Lower lobe of right lung (tissue), 2 donors: Measurements from ENCODE around the gene ANKRD44. TPM values are rescaled to one million over a fixed set of nuclear protein-coding genes. Genes with fewer than 3 reads are reported as not detected.

ENCODE experiments used
- ATAC-seq, 2 donors: fragments of 200-7000 bp; cut with Tn5 transposase; one replicate each; pipeline ENCODE4 v1.9.1; 2020 to 2022; ENCODE audit warnings: mild to moderate bottlenecking in 2 of 2, moderate library complexity in 2 of 2
- DNase-seq: peaks from one replicate; pipeline ENCODE4 v3.0.0-alpha.2; 2020
- H3K27ac ChIP-seq: fragments of 200-600 bp; one replicate; pipeline ENCODE4 v1.8.0; 2022
- H3K27me3 ChIP-seq: fragments of 200-600 bp; one replicate; pipeline ENCODE4 v1.8.0; 2022; ENCODE audit warnings: low read depth
- H3K36me3 ChIP-seq: fragments of 200-600 bp; one replicate; pipeline ENCODE4 v1.8.0; 2022; ENCODE audit warnings: mild to moderate bottlenecking
- H3K4me1 ChIP-seq: fragments of 200-600 bp; one replicate; pipeline ENCODE4 v1.8.0; 2022
- H3K4me3 ChIP-seq: fragments of 200-600 bp; one replicate; pipeline ENCODE4 v1.8.0; 2022; ENCODE audit warnings: mild to moderate bottlenecking
- H3K9me3 ChIP-seq: fragments of 200-600 bp; one replicate; pipeline ENCODE4 v1.8.0; 2022
- intact Hi-C: fragments of 100-400 bp; cut with DNase I; formaldehyde crosslinking; loops from one replicate; pipeline ENCODE4 v1.11.0; 2022
- total RNA-seq: library from RNA; stranded (reverse); fragmentation: NEBNext Ultra II Directional; extraction: Animal tissue kit (Norgen Biotek cat#: 25700); gene quantifications from one replicate; pipeline ENCODE4 v1.2.1, GENCODE V29; 2021
- TF ChIP-seq, protein P1 (sequence below): fragments of 200-600 bp; IDR thresholded peaks from one replicate; pipeline ENCODE4 v1.8.0; 2022; ENCODE audit warnings: antibody characterized with exemption, mild to moderate bottlenecking
- donor health status: DM: no; HTN: yes; CAD: no; lungs with severe emphysema.

The ANKRD44 gene
- total RNA-seq, 1 donor from 2014 or later = 58.7 TPM

DNA sequence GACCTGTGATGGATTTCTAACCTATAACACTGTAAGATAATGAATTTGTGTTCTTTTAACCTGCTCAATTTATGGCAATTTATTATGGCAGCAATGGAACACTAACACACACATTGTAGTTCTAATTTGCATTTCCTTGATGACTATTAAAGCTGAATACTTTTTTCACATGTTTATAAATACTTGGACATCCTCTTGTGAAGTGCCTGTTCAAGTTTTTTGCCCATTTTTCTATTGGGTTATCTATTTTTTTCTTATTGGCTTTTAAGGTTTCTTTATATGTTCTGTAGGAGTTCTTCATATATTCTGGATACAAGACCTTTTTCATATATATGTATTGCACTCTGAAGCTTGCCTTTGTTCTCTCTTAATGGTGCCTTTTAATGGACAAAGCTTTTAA, 255.5 kb downstream of the ANKRD44 start:
- Histone ChIP-seq H3K4me1 (no peaks in the 10 kb centered on the region), H3K9me3 (peaks cover 12% of the 10 kb centered on the region), H3K27me3 (no peaks in the 10 kb centered on the region), H3K27ac (no peak overlapping the region), H3K4me3 (no peak overlapping the region), H3K36me3 (peaks cover 19% of the 10 kb centered on the region)
- no peak for DNase-seq
- ATAC-seq = no peak
- intact Hi-C loops = no loop called here
- TF ChIP-seq, protein P1, sequence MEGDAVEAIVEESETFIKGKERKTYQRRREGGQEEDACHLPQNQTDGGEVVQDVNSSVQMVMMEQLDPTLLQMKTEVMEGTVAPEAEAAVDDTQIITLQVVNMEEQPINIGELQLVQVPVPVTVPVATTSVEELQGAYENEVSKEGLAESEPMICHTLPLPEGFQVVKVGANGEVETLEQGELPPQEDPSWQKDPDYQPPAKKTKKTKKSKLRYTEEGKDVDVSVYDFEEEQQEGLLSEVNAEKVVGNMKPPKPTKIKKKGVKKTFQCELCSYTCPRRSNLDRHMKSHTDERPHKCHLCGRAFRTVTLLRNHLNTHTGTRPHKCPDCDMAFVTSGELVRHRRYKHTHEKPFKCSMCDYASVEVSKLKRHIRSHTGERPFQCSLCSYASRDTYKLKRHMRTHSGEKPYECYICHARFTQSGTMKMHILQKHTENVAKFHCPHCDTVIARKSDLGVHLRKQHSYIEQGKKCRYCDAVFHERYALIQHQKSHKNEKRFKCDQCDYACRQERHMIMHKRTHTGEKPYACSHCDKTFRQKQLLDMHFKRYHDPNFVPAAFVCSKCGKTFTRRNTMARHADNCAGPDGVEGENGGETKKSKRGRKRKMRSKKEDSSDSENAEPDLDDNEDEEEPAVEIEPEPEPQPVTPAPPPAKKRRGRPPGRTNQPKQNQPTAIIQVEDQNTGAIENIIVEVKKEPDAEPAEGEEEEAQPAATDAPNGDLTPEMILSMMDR = no peak

DNA sequence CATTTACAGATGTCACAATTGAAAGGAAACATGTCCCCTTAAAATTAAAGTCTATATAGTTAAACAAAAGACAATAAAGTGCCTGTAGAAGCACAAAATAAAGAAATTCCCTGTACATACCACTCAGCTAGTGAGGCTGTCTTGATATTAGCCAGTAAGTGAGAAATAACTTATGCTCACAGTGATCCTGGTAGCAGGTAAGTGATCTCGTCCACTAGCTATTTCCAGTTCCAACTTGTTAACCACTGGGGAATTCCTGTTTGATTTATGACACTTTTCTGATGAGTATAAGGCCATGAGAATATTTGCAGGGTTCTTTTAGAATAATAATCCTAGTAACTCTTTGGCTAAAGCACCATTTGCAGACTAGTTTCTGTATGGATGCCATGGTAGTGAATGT, 256.1 kb downstream of the ANKRD44 start:
- intact Hi-C loops = no loop called here
- H3K9me3 ChIP-seq = peaks cover 12% of the 10 kb centered on the region
- H3K4me3 ChIP-seq = no peak overlapping the region
- no peak for ATAC-seq
- DNase-seq = no peak
- H3K27me3 ChIP-seq = no peaks in the 10 kb centered on the region
- TF ChIP-seq, protein P1 = no peak
- H3K36me3 ChIP-seq = peaks cover 15% of the 10 kb centered on the region
- H3K27ac ChIP-seq = no peak overlapping the region
- no peaks in the 10 kb centered on the region for H3K4me1 ChIP-seq

DNA sequence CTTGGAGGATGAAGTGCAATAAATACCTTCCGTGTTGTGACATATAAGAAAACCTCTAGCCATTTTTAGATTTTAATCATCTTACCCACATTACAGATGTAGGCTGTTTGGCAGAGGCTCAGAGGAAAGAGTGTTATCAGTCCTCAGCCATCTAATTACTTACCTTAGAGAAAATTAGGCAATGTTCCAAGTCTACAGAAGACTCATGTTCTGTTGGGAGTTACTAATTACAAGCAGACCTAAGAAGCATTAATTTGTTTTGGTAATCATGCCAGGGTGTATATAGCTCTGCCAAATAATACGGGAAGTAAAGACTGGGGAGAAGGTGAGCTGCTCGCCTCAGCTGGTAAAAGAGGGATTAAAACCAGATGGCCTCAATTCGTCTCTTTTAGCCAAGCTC, 258.2 kb downstream of the ANKRD44 start:
- H3K4me1 ChIP-seq = no peaks in the 10 kb centered on the region
- TF ChIP-seq, protein P1 = no peak
- H3K27ac ChIP-seq = no peak overlapping the region
- no peak for ATAC-seq
- peaks cover 12% of the 10 kb centered on the region for H3K9me3 ChIP-seq
- DNase-seq = no peak
- no peak overlapping the region for H3K4me3 ChIP-seq
- intact Hi-C loops = no loop called here
- H3K27me3 ChIP-seq = no peaks in the 10 kb centered on the region
- peaks cover 15% of the 10 kb centered on the region for H3K36me3 ChIP-seq

DNA sequence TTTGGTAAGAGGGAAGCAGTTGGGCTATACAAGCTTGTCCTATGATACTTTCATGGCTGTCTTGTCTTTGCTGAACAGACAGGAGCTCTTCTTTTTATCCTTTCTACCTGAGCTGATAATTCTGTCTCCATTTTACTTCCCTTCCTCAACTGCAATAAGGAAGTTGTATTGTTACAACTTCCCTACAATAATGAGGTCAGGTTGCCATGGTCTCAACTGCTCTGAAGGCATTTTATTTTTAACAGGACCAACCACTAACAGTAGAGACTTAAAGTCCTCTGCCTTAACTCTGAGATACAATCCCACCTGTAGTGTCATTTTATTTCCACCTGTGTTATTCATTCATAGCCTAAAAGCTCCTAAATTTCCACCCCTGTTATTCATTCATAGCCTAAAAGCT, 265.5 kb downstream of the ANKRD44 start:
- no peaks in the 10 kb centered on the region for H3K4me1 ChIP-seq
- no peak overlapping the region for H3K4me3 ChIP-seq
- intact Hi-C loops = no loop called here
- H3K27ac ChIP-seq = no peak overlapping the region
- no peak for DNase-seq
- H3K27me3 ChIP-seq = no peaks in the 10 kb centered on the region
- ATAC-seq = no peak
- H3K9me3 ChIP-seq = no peaks in the 10 kb centered on the region
- TF ChIP-seq, protein P1 = no peak
- peaks cover 3% of the 10 kb centered on the region for H3K36me3 ChIP-seq

DNA sequence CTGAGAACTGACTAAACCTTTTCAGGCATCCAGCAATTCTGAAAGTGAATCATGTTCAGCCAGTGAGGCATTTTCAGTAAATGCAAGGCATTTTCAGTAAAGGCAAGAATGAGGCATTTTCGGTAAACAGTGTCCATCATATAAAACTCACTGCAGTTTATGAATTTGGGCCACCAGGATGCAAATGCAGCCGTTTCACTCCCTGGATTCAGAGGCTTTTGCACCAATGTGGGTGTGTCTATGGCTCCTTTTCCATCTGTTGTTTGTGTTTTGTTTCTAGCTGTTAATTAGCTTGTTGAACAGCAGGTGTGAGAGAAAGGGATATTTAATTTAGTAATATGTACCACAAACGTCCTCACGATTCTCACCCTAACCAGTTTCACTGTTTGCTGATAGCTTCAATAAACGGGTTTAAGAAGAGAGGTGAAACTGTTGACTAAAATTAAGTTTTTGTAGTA, 267.8 kb downstream of the ANKRD44 start:
- intact Hi-C loops = no loop called here
- no peaks in the 10 kb centered on the region for H3K27me3 ChIP-seq
- no peak for ATAC-seq
- peaks cover 8% of the 10 kb centered on the region for H3K36me3 ChIP-seq
- no peak for DNase-seq
- H3K27ac ChIP-seq = no peak overlapping the region
- H3K4me1 ChIP-seq = no peaks in the 10 kb centered on the region
- no peak overlapping the region for H3K4me3 ChIP-seq
- H3K9me3 ChIP-seq = no peaks in the 10 kb centered on the region
- TF ChIP-seq, protein P1 = no peak

DNA sequence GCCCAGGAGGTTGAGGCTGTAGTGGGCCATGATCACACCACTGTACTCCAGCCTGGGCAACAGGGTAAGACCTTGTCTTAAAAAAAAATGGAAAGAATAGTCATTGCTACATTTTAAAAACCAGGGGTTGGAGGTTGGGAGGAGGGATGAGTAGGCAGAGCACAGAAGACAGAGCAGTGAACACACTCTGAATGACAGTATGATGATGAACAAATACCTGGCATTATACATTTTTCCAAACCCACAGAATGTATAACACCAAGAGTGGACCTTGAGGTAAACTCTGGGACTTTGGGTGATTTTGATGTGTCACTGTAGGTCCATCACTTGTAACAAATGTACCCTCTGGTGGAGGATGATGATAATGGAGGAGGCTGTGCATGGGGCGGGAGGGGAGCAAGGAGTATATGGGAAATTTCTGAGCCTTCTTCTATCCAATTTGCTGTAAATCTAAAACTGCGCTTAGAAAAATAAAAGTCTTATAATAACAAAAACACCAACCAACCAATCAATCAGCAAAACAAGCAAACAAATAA, 272.6 kb downstream of the ANKRD44 start:
- ATAC-seq = no peak
- no peak for DNase-seq

More for the DNA sequence above, 272.6 kb downstream of the ANKRD44 start:
- TF ChIP-seq, protein P1 = no peak
- H3K36me3 ChIP-seq = peaks cover 8% of the 10 kb centered on the region
- no peaks in the 10 kb centered on the region for H3K9me3 ChIP-seq
- no peak overlapping the region for H3K4me3 ChIP-seq
- H3K27ac ChIP-seq = no peak overlapping the region
- H3K27me3 ChIP-seq = no peaks in the 10 kb centered on the region
- intact Hi-C loops = no loop called here
- H3K4me1 ChIP-seq = no peaks in the 10 kb centered on the region
